SKM-1 (cell line): Measurements from ENCODE around the gene AP2S1.
A peak's percentile ranks its signal among the peaks of the same experiment; 100 is the strongest.
"Not testable (repeated sequence)": the region's sequence is repeated elsewhere in the genome, so short reads cannot be mapped to it uniquely, and the experiment has no call there.

Experiments
- DNase-seq: peaks from one replicate; lab custom pipeline; 2025; ENCODE audit not compliant: unreplicated experiment; lab: John Stamatoyannopoulos, UW

The AP2S1 gene

DNA sequence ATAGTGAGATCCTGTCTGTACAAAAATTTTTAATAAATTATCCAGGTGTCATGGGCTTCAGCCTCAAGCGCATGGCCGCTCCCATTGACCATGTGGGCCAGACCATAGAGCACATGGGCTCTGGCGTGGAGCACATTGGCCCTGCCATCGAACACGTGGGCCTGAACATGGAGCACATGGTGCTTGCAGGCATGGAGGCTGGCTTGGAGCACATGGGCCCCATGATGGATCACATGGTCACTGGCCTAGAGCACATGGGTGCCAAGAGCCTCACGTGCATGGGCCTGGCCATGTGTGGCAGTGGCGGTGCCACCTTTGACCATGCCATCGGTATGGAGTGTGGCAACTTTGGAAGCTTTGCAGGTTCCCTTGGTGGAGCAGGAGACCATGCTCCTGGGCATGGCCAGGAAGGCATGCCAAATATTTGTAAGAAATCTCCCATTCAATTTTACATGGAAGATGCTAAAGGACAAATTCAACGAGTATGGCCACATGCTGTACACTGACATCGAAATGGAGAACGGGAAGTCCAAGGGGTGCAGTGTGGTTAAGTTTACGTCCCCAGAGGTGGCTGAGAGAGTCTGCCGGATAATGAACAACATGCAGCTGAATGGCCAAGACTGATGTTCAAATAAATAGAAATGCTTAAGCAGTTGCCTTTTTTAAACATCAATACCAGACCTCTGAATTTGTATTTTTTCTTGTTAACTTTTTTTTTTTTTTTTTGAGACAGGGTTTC, 40.9 kb downstream of the AP2S1 start:
- DNase-seq = no peak

DNA sequence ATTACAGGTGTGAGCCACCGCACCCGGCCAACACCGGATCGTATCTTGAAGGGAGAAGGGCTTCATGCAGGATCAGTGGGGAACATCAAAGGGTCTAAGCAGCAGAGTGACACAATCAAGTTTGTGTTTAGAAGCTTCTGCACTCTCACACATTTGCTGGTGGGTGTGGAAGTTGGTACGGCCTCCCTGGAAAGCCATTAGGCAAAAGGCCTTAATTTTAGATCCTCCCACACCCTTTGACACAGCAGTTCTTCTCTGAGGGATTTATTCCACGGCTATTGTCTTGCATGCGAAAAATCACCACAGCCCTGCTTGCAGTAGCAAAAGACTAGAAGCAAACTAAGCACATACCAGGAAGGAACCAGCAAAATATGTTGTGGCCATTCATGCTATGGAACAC, 44.0 kb downstream of the AP2S1 start:
- no peak for DNase-seq

DNA sequence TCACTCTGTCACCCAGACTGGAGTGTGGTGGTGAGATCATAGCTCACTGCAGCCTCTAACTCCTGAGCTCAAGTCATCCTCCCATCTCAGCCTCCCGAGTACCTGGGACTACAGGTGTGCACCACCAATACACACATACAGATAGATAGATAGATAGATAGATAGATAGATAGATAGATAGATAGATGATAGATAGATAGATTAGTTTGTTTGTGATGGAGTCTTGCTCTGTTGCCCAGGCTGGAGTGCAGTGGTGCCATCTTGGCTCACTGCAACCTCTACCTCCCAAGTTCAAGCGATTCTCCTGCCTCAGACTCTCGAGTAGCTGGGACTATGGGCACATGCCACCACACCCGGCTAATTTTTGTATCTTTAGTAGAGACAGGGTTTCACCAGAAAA, 46.2 kb downstream of the AP2S1 start:
- DNase-seq = not testable (repeated sequence)

DNA sequence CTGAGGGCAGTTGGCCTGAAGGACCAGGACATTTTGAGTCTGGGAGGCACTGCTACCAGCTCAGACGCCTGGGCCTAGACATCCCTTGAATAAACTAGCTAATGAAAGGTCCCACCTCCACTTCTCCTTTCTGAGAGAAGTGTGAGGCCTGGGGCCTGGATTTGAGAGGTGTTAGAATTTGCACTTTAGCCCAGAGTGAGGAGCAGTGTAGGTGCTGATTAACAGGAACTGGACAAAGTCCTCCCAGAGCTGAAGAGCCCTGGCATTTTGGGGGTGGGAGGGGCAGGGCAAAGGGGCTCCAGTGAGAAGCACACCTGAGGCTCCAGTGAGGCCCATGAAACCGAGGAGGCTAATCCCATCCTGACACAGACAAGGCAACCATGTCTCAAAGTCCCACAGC, 47.1 kb downstream of the AP2S1 start:
- DNase-seq = no peak

DNA sequence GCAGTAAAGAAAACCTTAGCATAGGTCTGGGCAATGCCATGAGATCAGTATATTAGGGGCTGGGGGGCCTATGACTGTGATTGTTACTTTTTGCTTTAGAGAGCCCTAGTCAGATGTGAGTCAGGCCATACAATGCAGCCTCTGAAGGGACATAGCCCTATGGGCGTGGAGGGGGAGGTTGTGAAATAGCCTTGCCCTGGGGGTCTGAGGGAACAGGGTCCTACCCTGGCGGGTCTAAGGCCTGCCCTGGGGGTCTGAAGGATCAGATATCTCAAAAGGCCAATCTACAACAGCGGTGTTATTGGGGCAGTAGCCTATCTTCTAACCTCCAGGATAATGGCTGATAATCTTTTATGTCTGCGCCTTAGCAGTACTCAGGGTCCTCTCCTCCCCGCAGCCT, 48.5 kb downstream of the AP2S1 start:
- DNase-seq = no peak

DNA sequence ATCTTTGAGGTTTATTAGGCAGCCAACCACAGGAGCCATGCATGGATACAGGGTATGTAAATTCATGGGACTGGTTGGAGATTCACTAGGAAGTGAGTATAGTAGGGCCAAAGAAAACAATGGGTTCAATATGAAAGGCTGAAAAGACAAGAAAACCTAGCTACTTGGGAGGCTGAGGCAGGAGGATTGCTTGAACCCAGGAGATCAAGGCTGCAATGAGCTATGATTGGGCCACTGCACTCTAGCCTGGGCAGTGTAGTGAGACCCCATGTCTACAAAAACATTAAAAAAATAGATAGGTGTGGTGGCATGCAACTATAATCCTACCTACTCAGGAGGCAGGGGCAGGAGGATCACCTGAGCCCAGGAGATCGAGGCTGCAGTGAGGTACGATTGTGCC, 51.9 kb downstream of the AP2S1 start:
- no peak for DNase-seq

DNA sequence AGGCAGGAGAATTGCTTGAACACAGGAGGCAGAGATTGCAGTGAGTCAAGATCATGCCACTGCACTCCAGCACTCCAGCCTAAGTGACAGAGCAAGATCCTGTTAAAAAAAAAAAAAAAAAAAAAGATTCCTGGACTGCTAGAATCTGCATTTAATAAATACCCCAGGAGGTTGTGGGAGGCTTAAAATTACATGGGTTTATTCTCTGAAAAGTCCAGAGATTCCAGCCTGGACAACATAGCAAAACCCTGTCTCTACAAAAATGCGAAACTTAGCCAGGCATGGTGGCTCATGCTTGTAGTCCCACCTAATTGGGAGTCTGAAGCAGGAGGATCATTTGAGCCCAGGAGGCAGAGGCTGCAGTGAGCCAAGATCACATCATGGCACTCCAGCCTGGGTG, 52.8 kb downstream of the AP2S1 start:
- no peak for DNase-seq

DNA sequence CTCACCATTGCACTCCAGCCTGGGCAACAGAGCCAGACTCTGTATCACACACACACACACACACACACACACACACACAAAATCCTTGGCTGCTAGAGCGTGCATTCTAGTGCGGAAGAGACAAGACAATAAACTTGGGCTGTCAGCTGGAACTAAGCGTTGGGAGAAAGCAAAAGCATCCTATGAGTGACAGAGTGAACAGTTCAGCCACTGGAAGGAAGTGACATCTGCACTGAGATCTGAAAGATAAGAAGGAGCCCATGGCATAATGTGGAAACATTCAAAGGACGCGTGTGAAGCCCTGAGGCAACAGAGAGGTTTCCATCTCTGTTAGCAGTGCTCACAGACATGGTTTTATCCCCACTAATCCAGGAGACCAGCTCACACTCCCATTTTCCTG, 58.7 kb downstream of the AP2S1 start:
- peak; percentile 2 for DNase-seq

DNA sequence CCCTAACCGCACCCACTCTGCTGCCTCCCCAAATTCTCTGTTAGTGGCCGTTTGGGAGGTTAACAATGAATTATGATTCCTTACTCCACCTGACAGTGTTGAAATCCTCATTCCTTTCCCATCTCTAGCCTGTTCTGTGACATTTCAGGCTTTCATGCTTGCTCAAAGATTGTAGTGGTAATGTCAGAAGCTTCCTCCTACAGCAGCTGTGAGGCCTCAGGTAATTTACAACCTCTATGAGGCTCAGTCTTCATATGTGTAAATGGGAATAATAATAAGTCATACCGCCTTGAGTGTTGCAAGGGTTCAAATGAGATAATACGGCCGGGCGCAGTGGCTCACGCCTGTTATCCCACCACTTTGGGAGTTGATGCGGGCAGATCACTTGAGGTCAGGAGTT, 61.3 kb downstream of the AP2S1 start:
- no peak for DNase-seq

DNA sequence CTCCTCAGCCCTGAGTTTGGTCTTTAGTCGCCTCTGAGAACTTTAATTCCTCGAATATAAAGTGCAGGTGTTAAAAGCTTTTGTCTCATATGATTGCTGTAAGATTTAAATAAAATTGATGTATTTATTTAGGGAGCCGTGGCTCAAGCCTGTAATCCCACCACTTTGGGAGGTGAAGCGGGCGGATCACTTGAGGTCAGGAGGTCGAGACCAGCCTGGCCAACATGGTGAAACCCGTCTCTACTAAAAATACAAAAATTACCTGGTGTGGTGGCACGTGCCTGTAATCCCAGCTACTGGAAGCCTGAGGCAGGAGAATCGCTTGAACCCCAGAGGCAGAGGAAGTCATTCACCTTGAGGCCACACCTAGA, 61.7 kb downstream of the AP2S1 start:
- DNase-seq = no peak

DNA sequence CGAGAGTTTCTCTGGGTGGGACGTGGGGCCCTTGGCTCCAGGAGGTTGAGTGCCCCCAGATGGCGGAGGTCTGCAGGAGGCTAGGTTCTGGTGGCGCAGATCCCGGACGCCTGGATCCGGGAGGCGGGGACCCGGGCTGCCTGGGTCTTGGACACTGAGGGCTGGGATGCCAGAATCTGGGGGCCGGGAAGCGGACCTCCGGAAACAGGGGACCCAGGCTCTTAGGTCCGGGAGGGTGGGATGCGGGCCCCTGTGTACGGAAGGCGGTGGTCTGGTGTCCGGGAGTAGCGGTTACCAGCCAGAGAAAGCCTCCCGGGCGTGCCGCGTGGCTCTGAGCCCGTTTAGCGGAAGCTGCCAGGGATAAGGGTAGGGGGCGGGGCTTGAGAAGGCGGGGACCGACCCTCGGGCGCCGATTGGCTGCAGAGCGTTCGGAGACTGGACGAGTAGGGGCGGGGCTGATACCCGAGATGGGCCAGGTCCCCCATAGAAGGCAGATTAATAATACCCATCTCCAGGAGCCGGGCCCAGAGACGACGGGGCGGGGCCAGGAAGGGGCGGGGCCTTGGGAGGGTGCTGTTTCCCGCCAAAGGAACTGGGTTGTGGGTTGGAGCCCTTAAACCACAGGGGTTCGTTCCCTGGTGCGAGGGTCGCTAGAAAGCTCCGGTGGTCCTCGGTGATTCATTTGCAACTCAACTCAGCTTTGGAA, 62.2 kb downstream of the AP2S1 start, which contains the start of gene SLC1A5:
TSS of gene SLC1A5 (minus strand) at position 333 of the 706 bp plus-strand sequence. CDS start 629 bp downstream, outside the sequence.
- peak; percentile 85 for DNase-seq
